Occipital lobe (tissue), 2 donors: ENCODE measurements around the gene KRTAP10-9. TPM values are rescaled to one million over a fixed set of nuclear protein-coding genes. Genes with fewer than 3 reads are reported as not detected.
"Not testable (repeated sequence)": the region's sequence is repeated elsewhere in the genome, so short reads cannot be mapped to it uniquely, and the experiment has no call there.

Experiments used
- DNase-seq: peaks from one replicate; lab custom pipeline; 2025; lab: John Stamatoyannopoulos, UW
- total RNA-seq: library from RNA; depleted of rRNA; stranded (reverse); fragments of >200 nt; gene quantifications from one replicate; pipeline ENCODE4 v1.2.3, GENCODE V29; 2014

KRTAP10-9 gene
- total RNA-seq, 1 donor from 2014 or later: not detected

- DNase-seq: not testable (repeated sequence)
These were observed 11.8 kb downstream of the KRTAP10-9 start for GRCh38 chr21:44638506-44639330.

DNA sequence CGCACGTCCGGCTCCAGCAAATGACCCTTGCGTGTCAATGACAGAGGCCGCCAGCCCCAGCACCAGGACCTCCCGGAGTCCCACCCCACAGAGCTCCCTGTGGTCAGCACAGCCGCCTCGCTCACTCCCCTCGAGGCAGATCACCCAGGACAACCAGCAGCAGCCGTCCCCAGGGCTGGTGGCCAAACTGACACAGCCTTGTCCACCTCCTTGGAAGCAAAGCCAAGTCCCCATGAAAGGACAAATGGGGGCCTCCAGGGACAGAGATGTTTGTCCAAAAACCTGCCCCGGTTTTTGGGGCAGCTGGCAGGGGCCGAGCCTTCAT lies 12.4 kb downstream of the KRTAP10-9 start:
- DNase-seq: no peak

GRCh38 chr21:44640761-44641160 lies 13.9 kb downstream of the KRTAP10-9 start:
- no peak for DNase-seq

DNA sequence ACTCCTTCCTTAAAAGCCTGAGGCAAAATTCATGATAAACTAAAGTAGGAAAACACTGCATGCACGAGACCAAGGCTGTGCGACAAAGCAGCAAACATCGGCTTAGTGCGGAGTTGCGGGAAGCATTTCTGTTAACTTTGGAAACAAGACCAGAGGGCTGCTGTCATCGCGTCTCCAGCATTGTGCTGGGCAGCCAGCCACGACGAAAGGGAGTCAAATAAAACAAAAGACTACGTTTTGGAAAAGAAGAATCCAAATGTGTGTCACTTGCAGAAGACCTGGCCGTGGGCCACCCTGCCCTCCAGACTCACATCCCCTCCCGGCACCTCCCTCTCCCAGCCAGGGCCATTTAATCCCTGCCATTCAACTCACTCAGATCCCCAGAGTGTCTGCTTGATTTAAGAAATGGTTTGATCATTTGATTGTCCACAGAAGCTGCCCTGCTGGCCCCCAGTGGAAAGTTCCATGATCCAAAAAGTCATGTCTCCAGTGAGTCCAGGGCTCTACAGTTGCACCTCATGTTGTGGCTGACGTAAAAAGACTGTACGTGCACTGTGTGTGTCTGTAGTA lies 16.9 kb downstream of the KRTAP10-9 start:
- no peak for DNase-seq

- DNase-seq: no peak
These were observed 18.0 kb downstream of the KRTAP10-9 start for GRCh38 chr21:44644878-44645277.

- not testable (repeated sequence) for DNase-seq
These were observed 19.7 kb downstream of the KRTAP10-9 start, which contains the start of gene KRTAP10-11 for GRCh38 chr21:44646366-44647221. TSS of gene KRTAP10-11 (plus strand) at chr21:44646414. CDS start at chr21:44646459, 45 bp downstream.

DNA sequence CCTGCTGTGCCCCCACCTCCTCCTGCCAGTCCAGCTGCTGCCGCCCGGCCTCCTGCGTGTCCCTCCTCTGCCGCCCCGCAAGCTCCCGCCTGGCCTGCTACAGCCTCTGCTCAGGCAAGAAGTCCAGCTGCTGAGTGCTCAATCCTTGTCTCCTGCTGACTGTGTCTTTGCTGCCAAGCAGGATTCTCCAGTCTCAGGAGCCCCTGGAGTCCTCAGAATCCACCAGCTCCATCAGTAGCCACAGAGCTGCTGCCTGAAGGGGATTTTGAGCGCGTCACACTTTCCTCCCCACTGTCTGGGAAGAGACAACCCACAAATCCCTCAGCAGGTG lies 20.3 kb downstream of the KRTAP10-9 start:
- DNase-seq: no peak

GRCh38 chr21:44648557-44649311 lies 21.8 kb downstream of the KRTAP10-9 start:
- no peak for DNase-seq

DNA sequence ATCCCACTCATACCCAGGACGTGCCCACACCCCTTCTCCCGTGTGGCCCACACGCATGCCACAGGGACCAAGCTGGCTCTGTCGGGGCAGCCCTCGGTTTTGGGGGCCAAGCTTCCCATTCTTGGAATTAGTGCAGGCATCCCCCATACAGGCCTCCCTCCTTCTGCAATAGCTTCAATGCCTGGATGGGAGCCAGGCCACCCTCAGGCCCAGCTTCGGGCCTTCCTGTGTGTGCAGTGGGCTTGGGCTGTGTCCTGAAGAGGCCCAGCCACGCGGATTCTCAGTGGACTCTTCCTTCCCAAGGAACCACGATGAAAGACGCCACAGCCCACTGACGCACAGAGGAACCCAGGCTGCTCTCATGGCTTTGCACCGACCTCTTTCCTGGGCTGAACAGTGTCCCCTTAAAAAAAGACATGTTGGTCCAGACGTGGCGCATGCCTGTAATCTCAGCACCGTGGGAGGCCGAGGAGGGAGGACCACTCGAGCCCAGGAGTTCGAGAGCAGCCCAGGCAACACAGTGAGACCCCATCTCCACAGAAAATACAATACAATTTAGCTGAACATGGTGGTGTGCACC lies 22.7 kb downstream of the KRTAP10-9 start:
- DNase-seq: no peak

DNA sequence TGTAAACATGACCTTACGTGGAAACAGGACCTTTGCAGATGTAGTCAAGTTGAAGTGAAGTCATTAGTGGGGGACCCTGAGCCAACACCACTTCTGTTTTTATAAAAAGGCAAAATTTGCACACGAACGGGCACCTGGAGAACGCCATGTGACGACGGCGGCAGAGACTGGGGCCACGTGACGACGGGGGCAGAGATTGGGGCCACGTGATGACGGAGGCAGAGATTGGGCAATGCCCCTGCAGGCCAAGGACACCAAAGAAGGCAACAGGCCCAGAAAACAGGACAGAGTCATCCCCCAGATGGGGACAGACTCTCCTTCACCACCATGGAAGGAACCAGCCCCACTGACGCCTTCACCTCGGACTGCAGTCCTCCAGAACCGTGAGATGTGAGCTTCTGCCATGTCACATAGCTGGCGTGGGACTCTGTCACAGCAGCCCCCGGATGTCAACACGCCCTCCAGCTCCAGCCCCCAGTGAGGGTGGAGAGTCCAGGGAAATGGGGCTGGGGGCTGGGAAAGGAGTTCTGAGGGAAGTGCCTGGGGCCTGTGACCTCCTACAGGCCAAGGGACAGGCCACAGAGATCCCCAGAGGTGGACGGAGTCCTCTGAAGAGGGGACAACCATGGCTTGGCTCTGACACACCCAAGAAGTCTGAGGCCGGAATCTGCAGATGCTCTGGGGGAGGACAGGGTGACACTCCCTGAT lies 23.5 kb downstream of the KRTAP10-9 start:
- no peak for DNase-seq

DNA sequence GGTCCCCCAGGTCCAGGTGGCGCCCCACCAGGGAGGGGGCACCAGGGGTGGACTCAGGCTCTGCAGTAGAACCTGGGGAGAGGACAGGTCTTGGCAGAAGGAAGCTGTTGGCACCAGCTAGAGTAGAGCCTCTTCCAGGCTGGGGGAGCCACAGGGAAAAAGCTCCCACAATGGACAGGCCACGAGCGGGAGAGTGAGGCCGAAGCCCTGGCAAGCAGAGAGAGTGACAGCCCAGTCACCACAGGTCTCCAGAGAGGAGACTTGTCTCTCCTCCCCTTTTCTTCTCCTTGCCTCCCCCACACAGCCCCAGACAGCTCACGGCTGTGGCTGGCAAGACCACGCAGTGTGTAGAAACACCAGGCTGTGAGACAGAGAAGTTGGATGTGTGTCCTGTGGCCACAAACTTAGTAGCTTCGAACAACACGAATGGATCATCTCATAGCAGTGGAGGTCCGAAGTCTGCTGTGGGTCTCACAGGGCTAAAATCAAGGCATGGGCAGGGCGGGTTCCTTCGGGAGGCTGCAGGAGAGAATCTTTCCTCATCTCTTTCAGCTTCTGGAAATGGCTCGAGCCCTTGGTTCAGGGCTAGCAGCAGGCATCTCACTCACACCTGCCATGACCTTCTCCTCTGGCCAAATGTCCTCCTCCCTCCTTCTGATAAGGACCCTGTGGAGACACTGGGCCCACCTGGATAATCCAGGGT lies 24.2 kb downstream of the KRTAP10-9 start:
- no peak for DNase-seq

DNA sequence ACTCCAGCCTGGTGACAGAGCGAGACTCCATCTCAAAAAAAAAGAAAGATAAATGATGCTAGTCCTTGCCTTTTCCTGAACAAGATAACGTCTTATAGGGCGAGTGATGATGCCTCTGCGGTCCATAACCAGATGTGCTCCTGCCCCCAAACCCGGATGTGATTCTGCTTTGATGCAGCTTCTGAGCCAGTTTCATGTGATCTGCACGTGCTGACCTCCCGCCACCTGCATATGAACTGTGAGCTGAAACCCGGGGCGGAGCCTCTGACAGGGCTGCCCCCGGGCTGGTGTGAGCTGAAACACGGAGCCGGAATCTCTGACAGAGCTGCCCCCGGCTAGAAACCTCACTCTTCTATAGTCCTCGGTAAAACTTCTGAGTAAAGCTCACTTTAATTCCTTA lies 26.2 kb downstream of the KRTAP10-9 start:
- no peak for DNase-seq

DNA sequence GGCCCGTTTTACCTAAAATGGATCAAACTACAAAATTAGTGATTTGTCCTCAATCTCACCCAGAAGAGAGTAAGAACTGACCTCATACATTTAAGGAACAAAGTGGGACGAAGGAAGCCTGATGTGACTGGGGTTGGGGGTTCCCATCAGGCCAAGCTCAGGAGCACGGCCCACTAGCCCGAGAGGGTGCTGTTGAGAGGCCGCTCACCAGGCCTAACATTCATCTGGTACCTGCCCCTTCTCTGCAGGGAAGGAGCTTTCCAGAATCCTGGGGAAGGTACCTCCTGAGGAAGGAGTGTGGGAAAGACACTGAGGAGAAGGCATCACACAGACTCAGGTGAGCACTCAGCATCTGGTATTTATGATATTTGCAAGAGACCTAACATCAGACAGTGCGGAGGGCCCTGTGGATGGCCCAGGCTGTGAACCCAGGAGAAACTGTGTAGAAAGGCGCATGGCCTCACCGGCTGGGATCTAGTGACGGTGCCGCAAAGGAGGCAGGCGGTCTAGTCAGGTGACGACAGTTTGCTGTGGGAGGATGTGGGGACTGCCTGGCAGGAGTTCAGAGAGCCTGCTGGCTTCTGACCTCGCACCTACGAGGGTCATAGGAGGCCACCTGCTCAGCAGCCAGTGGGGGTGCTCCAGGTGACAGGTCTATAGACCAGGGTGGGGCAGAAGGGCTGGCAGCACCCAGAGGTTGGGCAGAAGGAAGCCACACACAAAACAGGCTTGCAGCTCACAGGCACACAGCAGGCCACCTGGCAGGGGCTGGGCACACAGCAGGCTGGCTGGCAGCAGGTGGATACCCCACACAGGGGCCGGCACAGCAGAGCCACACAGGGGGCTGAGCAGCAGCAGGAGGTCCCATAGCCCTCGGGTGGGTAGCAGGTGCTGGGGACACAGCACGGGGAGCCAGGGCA lies 27.0 kb downstream of the KRTAP10-9 start:
- no peak for DNase-seq

- DNase-seq: no peak
These were observed 27.8 kb downstream of the KRTAP10-9 start, which contains the start of gene KRTAP12-4 for GRCh38 chr21:44654576-44655175. TSS of gene KRTAP12-4 (minus strand) at chr21:44654659. CDS start at chr21:44654614, 45 bp downstream.

GRCh38 chr21:44656868-44657267 lies 30.0 kb downstream of the KRTAP10-9 start:
- no peak for DNase-seq

DNA sequence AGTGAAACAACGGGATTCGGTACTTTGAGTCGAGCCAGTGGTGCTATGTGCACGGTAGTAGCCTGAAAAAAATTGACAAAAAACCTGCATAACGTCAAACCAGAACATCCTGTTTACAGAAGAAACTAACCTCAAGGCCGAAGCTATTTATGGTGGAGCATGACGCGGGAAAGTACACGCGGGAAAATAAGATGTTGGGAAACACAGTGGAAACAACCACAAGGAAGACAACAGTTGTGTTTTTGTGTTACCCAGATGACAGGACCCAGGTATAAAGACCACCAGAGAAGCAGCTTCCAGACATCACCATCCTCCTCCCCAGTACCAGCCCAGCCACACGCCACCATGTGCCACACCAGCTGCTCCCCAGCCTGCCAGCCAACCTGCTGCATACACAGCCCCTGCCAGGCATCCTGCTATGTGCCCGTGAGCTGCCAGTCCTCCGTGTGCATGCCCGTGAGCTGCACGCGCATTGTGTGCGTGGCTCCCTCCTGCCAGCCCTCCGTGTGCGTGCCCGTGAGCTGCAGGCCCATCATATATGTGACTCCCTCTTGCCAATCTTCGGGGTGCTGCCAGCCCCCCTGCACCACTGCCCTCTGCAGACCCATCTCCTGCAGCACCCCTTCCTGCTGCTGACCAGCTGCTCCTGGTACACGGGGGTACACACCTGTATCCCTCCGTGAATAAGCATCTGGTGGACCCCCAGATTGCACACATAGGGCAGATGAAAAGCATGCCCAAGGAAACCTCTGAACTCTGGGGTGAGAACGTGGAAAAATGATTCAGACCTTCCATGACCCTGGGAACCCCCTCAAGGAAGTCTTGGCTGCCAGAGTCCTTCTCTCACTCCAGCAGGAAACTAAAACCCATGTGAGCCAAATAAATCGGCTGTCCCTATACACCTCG lies 31.0 kb downstream of the KRTAP10-9 start, which contains the start of gene KRTAP12-3:
Gene KRTAP12-3, plus strand, starts transcription at position 298 of the 906 bp plus-strand sequence. Its CDS starts 48 bp downstream, at position 346.
- no peak for DNase-seq

DNA sequence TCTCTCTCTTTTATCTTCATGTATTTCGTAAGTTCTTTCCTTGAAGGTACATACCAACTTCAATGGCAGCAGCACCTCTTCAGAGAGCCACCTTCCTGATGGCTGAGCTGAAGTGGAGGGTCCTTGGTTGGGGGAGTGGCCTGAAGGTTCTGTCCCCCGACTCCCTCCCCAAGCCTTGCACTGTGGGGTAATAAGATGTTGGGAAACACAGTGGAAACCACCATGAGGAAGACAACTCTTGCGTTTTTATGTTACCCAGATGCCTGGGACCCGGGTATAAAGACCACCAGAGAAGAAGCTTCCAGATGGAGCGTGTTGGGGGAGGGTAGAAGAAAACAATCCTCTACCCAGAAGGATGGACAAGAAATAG lies 31.6 kb downstream of the KRTAP10-9 start:
- DNase-seq: no peak
